Measurements from ENCODE around the gene CABP2.
"Not testable (repeated sequence)": the region's sequence is repeated elsewhere in the genome, so short reads cannot be mapped to it uniquely, and the experiment has no call there.

Gene CABP2

GRCh38 chr11:67538823-67539505, 15.7 kb upstream of the CABP2 start:
- no peak for DNase-seq (ENCODE audit: low read depth)

GRCh38 chr11:67538306-67538705, 15.1 kb upstream of the CABP2 start:
- DNase-seq (ENCODE audit: low read depth) = no peak

- no peak for DNase-seq (ENCODE audit: low read depth)
Observed at GRCh38 chr11:67535561-67535960, 12.3 kb upstream of the CABP2 start.

- no peak for DNase-seq (ENCODE audit: low read depth)
Observed at GRCh38 chr11:67534070-67534679, 10.9 kb upstream of the CABP2 start.

GRCh38 chr11:67532889-67533288, 9.6 kb upstream of the CABP2 start:
- no peak for DNase-seq (ENCODE audit: low read depth)

- no peak for DNase-seq (ENCODE audit: low read depth)
Observed at GRCh38 chr11:67530282-67530592, 7.0 kb upstream of the CABP2 start.

- DNase-seq (ENCODE audit: low read depth) = no peak
Observed at GRCh38 chr11:67528376-67528775, 5.1 kb upstream of the CABP2 start.

- no peak for DNase-seq (ENCODE audit: low read depth)
Observed at GRCh38 chr11:67525275-67525976, 2.2 kb upstream of the CABP2 start.

- no peak for DNase-seq (ENCODE audit: low read depth)
Observed at GRCh38 chr11:67524480-67524808, 1.2 kb upstream of the CABP2 start.

GRCh38 chr11:67523556-67524479, 572 bp upstream of the CABP2 start:
- no peak for DNase-seq (ENCODE audit: low read depth)

- no peak for DNase-seq (ENCODE audit: low read depth)
Observed at GRCh38 chr11:67522338-67522737, 908 bp downstream of the CABP2 start.

- no peak for DNase-seq (ENCODE audit: low read depth)
Observed at GRCh38 chr11:67521924-67522323, 1.3 kb downstream of the CABP2 start.

GRCh38 chr11:67520856-67521824, 2.1 kb downstream of the CABP2 start:
- no peak for DNase-seq (ENCODE audit: low read depth)

GRCh38 chr11:67519726-67520125, 3.5 kb downstream of the CABP2 start:
- no peak for DNase-seq (ENCODE audit: low read depth)

GRCh38 chr11:67517784-67518552, 5.3 kb downstream of the CABP2 start:
- DNase-seq (ENCODE audit: low read depth) = no peak

- no peak for DNase-seq (ENCODE audit: low read depth)
Observed at GRCh38 chr11:67516806-67517205, 6.4 kb downstream of the CABP2 start.

GRCh38 chr11:67514116-67514515, 9.1 kb downstream of the CABP2 start:
- DNase-seq (ENCODE audit: low read depth) = no peak

GRCh38 chr11:67511558-67511957, 11.7 kb downstream of the CABP2 start:
- DNase-seq (ENCODE audit: low read depth) = not testable (repeated sequence)

- DNase-seq (ENCODE audit: low read depth) = no peak
Observed at GRCh38 chr11:67510023-67510345, 13.3 kb downstream of the CABP2 start.

- peak; percentile 71 for DNase-seq (ENCODE audit: low read depth)
Observed at GRCh38 chr11:67508486-67509121, 14.6 kb downstream of the CABP2 start.
